ENCODE data around the gene LCE1E.

LCE1E gene

DNA sequence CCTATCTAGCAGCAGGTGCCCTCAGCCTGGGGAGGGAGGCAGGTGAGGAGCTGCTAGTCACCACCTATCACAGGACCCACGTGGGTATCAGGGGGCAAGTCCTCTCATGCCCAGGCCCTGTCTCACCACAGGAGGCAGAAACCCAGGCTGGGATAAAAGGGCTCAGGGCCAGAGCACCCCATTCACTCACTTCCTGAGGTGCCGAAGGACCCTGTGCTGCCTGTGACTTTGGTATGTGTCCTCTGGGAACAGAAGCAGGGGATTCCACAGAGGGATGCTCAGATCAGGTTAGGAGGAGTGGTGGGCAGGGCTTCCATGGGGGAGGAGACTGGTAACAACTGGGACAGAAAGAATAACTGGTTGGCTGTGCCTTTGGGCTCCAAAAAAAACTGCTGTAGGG, at the start of gene LCE1E:
Gene LCE1E (plus strand): TSS at position 181 of the 400 bp plus-strand sequence. CDS start 1,043 bp downstream, outside the sequence.
- no peak for DNase-seq

- no peak for DNase-seq
Measured at GRCh38 chr1:152737997-152738396, 48.1 kb upstream of the LCE1E start.

DNA sequence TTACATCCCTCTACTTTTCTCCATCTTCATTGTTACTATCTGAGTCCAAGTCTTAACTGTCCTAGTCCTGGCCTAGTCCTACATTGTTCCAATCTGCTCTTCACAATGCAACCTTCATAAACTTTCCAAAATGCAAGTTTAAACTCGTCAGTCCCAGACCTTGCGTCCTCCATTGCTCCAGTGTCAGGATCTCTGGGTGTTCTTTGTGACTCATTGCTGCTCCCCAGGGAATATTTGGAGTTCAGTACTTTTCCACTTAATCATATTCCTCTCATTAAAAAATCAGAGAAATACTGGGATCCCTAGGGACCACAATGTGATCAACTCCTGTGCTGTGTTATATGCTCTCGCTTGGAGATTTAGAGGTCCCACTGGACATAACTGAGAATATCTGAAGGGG, 46.2 kb upstream of the LCE1E start:
- DNase-seq: no peak

DNA sequence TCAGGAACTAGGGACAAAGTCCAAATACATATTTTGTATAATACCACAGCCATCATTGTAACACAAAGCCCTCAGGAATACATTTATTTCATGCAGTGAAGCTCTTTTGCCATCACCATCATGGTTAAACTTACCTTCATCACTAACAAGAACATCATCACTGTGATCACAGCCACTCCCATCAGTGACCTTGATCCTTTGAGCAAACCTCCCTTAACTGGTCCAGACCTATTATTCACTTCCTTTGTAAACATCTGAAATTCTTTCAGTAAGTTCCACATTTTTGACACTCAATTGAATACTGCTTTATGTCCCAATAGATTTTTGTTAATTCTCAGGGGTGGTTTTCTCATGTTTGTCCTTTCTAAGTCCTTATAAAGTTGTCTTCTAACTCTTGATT, 44.4 kb upstream of the LCE1E start:
- DNase-seq: no peak

DNA sequence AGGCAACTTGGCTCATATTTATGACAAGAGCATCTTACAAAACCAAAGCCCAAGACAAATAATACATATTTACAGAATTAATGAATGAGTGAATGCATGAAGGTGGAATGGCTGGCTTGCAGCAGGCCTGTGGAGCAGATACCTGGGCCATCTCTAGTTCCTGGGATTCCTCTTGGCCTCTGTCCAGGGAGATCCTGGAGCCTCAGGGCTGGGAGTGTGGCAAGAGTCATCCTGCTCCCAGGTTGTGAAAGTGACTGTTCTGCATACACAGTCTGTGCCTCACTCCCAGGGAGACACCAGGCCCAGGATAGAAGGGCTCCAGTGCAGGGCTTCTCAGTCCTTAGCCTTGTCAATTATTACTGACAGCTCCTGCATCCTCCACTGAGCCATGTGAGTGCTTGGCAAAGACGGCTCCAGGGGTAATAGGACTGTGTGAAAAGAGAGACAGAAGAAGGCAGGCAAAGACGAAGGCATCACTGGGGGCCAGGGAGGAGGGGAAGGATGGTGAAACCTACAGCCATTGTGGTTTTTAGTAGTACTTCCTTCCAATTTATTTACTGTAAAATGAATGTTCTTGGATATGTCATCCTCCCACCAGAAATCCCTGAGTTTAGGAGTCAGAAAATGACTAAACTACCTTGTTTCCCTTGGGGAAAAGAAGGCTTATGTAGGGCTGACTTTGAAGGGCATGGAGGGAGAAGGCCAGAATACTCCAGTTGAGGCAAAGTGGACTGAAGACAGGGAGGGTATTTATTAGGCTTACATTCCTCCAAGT, 42.5 kb upstream of the LCE1E start:
- DNase-seq: no peak

GRCh38 chr1:152745289-152745704, 40.8 kb upstream of the LCE1E start:
- DNase-seq: no peak

DNA sequence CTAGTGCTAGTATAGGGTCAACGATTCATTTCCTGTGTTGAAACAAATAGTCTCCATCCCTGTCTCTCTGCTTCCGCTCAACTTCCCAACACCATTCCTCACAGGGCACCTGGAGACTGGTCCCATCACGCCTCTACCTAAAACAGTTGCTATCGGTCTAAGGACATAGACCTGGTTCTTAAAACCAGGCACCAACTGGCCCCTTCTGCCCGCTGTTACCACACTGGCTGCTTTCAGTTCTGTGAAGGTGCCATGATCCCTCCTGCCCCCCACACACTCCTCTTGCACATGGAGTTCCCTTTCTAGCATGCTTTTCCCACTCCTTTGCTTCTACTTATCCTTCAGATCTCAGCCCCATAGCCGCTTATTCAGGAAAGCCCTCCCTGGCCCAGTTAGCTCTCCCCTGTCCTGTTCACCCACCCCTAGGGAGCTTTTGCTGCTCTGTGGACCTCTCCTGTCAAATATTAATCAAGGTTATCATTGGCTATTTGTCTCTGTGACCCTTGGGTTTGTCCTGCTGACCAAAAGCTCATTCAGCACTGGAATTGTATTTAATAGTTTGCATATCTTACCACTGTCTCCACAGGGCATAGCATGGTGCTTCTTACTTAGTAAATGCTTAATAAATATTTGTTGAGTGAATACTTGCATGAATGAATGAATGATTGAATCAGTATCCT, 40.2 kb upstream of the LCE1E start:
- DNase-seq: no peak

DNA sequence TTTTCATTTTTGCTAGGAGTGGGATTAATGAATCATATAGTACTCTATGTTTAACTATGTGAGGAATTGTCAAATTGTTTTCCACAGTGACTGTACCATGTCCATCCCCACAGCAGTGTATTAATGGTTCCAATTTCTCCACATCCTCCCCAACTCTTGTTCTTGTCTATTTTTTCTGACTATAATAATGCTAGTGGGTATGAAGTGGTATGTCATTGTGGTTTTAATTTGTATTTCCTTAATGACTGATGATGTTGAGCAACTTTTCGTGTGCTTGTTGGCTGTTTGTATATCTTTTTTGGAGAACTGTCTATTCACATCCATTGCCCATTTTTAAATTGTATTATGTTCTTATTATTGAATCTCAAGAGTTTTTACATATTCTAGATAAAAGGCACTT, 38.2 kb upstream of the LCE1E start:
- no peak for DNase-seq

DNA sequence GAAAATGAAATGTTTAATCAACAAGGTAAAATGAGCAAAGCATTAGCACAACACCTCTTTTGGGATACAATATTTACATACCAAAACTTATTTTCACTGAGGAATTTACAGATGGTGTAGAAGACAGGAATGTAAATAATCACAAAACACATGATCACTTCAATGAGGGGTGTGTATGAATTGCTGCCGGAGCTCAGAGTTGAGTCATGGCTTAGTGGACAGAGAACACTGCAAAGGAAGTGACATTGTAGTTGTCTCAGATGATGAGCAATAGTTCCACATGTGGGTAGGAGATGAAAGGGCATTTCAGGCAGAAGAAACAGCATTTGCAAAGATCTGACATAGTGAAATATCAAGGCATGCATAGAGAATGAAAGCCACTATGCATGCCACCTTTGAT, 33.8 kb upstream of the LCE1E start:
- DNase-seq: no peak

- DNase-seq: no peak
Measured at GRCh38 chr1:152753586-152753985, 32.5 kb upstream of the LCE1E start.

GRCh38 chr1:152756872-152757271, 29.2 kb upstream of the LCE1E start:
- DNase-seq: no peak

DNA sequence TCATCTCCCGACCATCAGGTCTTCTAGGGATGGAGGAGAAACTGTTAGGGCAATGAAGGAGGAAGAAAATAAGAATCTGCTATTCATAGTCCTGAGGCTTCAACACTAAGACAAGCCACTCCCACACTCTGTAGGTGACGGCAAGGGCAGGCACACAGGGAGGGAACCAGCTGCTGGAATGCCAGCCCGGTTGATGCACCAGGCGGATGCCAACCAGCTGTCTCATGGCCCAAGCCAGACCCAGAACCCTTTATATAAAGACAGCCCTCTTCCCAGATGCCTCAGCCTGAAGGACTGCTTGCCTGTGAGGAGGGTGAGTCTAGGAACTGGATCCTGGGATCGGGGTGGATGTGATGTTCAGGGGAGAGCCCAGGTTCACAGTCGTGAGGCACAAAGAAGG, 28.3 kb upstream of the LCE1E start, which contains the start of gene KPRP:
Gene KPRP (plus strand): TSS at position 279 of the 400 bp plus-strand sequence. CDS start 1,564 bp downstream, outside the sequence.
- no peak for DNase-seq

- no peak for DNase-seq
Measured at GRCh38 chr1:152758636-152759035, 27.4 kb upstream of the LCE1E start.

DNA sequence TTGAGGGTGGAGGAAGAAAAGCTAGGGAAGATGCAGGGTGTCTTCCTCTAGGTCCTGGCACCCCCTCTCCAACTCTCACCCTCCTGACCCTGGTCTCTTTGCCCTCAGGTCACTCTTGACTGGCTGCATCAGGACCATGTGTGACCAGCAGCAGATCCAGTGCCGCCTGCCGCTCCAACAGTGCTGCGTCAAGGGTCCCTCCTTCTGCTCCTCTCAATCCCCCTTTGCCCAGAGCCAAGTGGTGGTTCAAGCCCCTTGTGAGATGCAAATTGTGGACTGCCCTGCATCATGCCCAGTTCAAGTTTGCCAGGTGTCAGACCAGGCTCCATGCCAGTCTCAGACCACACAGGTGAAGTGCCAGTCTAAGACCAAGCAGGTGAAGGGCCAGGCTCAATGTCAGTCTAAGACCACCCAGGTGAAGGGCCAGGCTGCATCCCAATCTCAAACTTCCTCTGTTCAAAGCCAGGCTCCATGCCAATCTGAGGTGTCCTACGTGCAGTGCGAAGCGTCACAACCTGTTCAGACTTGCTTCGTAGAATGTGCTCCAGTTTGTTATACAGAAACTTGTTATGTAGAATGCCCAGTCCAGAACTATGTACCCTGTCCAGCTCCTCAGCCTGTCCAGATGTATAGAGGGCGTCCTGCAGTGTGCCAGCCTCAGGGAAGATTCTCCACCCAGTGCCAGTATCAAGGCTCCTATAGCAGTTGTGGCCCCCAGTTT, 26.4 kb upstream of the LCE1E start:
- DNase-seq: no peak

DNA sequence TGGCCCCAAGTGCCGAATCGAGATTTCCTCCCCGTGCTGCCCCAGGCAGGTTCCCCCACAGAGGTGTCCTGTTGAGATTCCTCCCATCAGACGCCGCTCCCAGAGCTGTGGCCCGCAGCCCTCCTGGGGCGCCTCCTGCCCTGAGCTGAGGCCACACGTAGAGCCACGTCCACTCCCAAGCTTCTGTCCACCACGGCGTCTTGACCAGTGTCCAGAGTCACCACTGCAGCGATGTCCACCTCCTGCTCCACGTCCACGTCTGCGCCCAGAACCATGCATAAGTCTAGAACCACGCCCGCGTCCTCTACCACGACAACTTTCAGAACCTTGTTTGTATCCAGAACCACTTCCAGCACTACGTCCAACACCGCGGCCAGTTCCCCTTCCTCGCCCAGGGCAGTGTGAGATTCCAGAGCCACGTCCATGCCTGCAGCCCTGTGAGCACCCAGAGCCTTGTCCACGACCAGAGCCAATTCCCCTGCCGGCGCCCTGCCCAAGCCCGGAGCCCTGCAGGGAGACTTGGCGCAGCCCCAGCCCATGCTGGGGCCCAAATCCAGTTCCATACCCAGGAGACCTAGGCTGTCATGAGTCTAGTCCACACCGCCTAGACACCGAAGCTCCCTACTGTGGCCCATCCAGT, 25.4 kb upstream of the LCE1E start:
- DNase-seq: no peak

- no peak for DNase-seq
Measured at GRCh38 chr1:152761609-152762213, 24.3 kb upstream of the LCE1E start.

- DNase-seq: no peak
Measured at GRCh38 chr1:152768847-152769533, 17.1 kb upstream of the LCE1E start.

DNA sequence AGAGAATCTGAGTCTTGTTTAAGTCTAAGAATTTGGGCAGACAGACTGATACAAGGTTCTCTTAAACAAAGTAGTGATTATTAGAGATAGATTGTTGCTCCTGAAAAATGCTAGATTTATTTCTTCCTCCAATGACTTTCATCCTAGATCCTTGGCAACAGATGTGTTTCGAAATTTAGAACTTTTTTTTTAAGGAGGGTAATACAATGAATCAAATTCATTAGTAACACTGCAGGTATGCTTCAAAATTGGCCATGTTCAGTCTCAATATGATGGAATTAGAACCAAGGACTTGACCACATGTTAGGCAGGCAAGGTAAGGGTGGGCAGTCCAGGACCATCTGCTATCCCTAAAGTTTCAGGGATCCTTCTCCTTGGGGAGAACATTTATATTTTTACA, 15.6 kb upstream of the LCE1E start:
- DNase-seq: no peak

DNA sequence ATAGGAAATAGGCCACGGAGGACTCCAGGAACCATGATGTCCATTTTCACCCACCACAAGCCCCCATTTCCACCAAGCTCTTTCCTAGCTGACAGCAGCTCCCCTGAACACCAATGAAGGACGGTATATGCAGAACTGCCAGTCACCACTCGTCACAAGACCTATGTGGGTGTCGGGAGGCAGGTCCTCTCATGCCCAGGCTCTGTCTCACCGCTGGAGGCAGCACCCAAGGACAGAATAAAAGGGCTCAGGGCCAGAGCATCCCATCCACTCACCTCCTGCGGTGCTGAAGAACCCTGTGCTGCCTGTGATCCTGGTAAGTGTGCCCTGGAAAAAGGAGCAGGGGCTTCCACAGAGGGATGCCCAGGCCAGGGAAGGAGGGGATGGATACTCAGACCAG, 11.2 kb upstream of the LCE1E start, which contains the start of gene LCE1F:
Gene LCE1F (plus strand): TSS at position 266 of the 400 bp plus-strand sequence. CDS start 1,232 bp downstream, outside the sequence.
- DNase-seq: no peak

DNA sequence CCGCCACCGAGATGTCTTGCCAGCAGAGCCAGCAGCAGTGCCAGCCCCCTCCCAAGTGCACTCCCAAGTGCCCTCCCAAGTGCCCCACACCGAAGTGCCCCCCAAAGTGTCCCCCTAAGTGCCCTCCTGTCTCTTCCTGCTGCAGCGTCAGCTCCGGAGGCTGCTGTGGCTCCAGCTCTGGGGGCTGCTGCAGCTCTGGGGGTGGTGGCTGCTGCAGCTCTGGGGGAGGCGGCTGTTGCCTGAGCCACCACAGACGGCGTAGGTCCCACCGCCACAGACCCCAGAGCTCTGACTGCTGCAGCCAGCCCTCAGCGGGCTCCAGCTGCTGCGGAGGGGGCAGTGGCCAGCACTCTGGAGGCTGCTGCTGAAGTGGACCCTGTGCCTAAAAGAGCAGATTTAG, 9.7 kb upstream of the LCE1E start:
- DNase-seq: no peak

DNA sequence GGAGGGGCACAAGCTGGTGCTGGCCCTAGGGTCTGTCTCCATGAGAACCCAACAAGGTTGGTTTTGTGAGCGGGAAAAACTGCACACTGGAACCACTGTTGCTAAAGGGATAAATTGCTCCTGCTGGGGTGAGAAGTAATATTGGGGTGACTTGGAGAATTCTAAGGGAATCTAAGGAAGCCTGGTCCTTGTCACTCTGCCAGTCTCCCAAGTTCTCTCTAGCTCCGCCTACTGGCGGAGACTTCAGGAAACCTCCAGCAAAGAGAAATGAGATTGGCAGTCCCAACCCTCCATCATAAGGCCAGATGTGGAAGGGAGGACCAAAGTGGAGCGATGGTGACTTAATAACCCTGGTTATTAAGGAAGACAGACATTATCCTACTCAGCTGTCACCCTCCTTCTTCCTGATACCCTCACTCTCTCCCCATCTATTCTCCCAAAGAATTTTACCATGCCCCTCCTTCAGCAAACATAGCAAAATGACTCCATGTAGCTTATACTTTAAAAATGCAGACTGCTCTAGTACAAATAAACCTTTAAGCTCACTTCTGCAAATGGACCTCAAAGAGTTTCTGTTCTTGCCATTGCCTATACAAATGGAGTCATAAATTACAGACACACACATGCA, 8.4 kb upstream of the LCE1E start:
- no peak for DNase-seq

DNA sequence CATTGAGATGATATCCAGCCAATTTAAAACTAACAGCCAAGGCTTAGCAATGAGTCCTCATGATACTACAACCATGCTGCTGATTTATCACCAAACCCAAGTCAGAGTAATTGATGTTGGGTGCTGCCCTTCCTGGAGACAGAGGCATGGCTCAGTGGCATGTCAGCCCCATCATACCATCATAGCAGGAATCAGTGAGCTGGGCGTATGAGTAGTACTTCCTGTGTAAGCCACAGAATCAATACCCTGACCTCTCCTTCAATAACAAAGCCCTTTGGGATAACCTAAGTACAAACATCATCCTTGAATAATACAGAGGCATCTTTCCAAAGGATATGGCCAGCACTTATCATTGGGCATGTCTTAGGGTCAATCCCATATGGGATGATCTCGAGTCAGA, 3.0 kb upstream of the LCE1E start:
- DNase-seq: no peak
